Neural cell (in vitro differentiated cells): ENCODE measurements around the gene DCDC2B.
A peak's percentile ranks its signal among the peaks of the same experiment; 100 is the strongest.

Experiments
- MXI1 ChIP-seq: fragments of 450-650 bp; conservative IDR thresholded peaks from 2 replicates; pipeline ENCODE4 v1.6.1; 2014; ENCODE audit warnings: antibody characterized with exemption, mild to moderate bottlenecking; ENCODE audit not compliant: poor library complexity, severe bottlenecking
- POLR2AphosphoS5 ChIP-seq: IDR thresholded peaks from 2 replicates; pipeline ENCODE4 v1.6.1; 2012
- REST ChIP-seq: IDR thresholded peaks from 2 replicates; pipeline ENCODE4 v1.6.1; 2012; ENCODE audit warnings: borderline replicate concordance
- TF ChIP-seq, protein P1 (sequence below): fragments of 450-650 bp; IDR thresholded peaks from 2 replicates; pipeline ENCODE4 v1.5.1; 2014; ENCODE audit warnings: antibody characterized with exemption, mild to moderate bottlenecking, moderate library complexity; ENCODE audit not compliant: poor library complexity, severe bottlenecking

- TF ChIP-seq, protein P1, sequence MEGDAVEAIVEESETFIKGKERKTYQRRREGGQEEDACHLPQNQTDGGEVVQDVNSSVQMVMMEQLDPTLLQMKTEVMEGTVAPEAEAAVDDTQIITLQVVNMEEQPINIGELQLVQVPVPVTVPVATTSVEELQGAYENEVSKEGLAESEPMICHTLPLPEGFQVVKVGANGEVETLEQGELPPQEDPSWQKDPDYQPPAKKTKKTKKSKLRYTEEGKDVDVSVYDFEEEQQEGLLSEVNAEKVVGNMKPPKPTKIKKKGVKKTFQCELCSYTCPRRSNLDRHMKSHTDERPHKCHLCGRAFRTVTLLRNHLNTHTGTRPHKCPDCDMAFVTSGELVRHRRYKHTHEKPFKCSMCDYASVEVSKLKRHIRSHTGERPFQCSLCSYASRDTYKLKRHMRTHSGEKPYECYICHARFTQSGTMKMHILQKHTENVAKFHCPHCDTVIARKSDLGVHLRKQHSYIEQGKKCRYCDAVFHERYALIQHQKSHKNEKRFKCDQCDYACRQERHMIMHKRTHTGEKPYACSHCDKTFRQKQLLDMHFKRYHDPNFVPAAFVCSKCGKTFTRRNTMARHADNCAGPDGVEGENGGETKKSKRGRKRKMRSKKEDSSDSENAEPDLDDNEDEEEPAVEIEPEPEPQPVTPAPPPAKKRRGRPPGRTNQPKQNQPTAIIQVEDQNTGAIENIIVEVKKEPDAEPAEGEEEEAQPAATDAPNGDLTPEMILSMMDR = peak; percentile 45
- TF ChIP-seq REST (peak; percentile 23), MXI1 (peak; percentile 90), POLR2AphosphoS5 (peak; percentile 65)
These were observed 29.3 kb upstream of the DCDC2B start, which contains the start of gene TXLNA for GRCh38 chr1:32179443-32180185.
